Dendritic cell treated with granulocyte-macrophage colony-stimulating factor and Interleukin-4, amounts not matched to agents 40 ng/mL and 50 ng/mL, for 4 days (primary cell): ENCODE results near the gene HGF.

Experiments
- H3K27ac Mint-ChIP-seq: one replicate; pipeline ENCODE4 v1.8.0; 2022; ENCODE audit warnings: mild to moderate bottlenecking, mixed read lengths
- H3K27me3 Mint-ChIP-seq: one replicate; pipeline ENCODE4 v1.8.0; 2022; ENCODE audit warnings: mild to moderate bottlenecking, mixed read lengths
- H3K36me3 Mint-ChIP-seq: one replicate; pipeline ENCODE4 v1.8.0; 2022; ENCODE audit warnings: low read depth, mixed read lengths
- H3K4me1 Mint-ChIP-seq: one replicate; pipeline ENCODE4 v1.8.0; 2022; ENCODE audit warnings: low read depth, mixed read lengths
- H3K4me3 Mint-ChIP-seq: one replicate; pipeline ENCODE4 v1.8.0; 2022; ENCODE audit warnings: mild to moderate bottlenecking, moderate library complexity, mixed read lengths
- H3K9me3 Mint-ChIP-seq: one replicate; pipeline ENCODE4 v1.8.0; 2022; ENCODE audit warnings: mixed read lengths
- intact Hi-C: fragments of 100-400 bp; cut with micrococcal nuclease; formaldehyde crosslinking; loops from one replicate; pipeline ENCODE4 v1.15.0; 2022

HGF gene

DNA sequence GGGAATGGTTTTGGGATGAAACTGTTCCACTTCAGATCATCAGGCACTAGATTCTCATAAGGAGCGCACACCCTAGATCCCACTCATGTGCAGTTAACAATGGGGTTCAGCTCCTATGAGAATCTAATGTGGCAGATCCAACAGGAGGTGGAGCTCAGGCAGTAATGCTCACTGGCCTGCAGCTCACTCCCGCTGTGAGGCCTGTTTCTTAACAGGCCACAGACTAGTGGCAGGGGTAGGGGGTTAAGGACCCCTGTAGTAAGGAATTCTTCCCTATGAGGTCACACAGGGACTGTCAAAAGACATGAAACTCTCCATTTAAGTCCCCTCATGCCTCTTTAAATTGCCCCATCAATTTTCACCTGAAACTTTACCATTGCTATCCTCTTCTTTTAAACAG is 8.0 kb downstream of the HGF start:
- Mint-ChIP-seq H3K27me3 (no peaks in the 10 kb centered on the region), H3K4me1 (peaks cover 26% of the 10 kb centered on the region), H3K27ac (no peak overlapping the region), H3K36me3 (no peaks in the 10 kb centered on the region), H3K9me3 (no peaks in the 10 kb centered on the region), H3K4me3 (no peak overlapping the region)
- intact Hi-C loops, result no loop called here

DNA sequence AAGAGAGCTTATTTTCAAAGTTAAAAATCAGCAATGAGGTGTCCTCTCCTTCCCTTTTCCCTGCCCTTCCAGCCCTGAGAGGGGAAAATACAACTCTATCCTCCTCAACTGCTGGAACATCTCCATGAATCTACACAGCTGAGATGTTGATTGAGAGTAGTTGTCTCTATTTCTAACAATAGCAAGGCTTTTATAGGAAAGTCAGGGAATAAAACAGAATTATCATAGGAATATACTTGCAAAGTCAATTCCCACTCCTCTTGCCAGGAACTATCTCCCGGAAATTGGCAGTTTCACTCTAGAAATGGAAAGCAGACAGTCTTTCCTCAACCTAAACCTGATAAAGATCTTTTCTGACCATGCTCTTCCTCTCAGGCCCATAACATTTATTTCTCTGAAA is 8.8 kb downstream of the HGF start:
- intact Hi-C loops, result no loop called here
- Mint-ChIP-seq H3K27me3 (no peaks in the 10 kb centered on the region), H3K4me1 (peaks cover 18% of the 10 kb centered on the region), H3K36me3 (no peaks in the 10 kb centered on the region), H3K9me3 (no peaks in the 10 kb centered on the region), H3K27ac (no peak overlapping the region), H3K4me3 (no peak overlapping the region)

DNA sequence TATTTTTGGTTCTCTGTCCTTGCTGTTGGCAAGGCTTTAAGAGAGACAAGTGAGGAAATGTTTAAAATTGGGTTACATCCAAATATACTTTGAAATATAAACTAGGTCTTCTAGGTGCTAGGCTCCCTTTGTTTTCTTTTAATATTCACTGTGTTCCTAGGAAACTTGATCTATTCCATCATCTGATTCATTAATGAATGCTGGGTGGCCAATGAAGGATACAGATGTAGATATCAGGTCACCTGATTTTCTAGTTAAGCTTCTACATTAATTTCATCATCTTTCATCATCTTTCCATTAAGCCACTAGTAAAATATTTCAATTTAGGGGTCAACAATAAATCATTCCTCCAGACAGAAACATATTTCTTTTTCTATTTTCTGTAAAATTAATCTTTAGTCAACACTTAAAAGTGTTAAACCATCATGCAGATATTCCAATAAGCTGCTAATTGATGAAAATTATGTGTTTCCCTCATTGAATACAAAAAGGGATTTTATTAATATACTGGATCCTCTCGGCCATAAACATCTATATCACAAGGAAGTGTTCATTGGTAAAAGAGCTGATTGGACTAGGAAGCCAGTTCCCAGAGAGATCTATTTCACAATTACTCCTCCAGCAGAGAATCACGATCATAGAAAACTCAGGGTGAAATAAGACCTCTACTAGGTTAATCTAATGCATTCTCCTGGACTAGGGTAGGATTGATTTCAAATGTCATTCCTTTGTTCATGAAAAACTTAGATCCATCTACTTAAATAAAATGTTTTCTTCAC is 14.7 kb downstream of the HGF start:
- Mint-ChIP-seq H3K36me3 (no peaks in the 10 kb centered on the region), H3K9me3 (no peaks in the 10 kb centered on the region), H3K27ac (no peak overlapping the region), H3K4me3 (no peak overlapping the region), H3K4me1 (peaks cover 7% of the 10 kb centered on the region), H3K27me3 (no peaks in the 10 kb centered on the region)
- intact Hi-C loops, result loop anchor here (5.0 kb wide), 1 partner anchor 197 kb away; no protein-coding TSS in a partner anchor

DNA sequence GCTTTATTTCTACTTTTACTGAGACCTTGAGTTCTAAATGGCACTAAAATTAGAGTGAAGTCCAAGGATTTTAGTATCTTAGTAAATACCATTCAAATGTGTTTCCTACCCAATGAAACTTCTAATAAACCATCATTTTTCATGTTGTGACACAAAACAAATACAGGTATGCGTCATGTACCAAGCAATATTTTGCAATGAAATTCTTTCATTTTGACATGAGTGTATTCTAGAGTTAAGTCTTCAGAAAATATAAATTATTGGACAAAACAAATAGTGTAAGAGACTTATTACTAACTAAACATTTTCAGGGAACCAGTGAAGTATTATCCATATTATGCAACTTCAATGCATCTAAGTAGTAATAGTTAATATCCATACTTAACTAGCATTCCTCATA is 16.5 kb downstream of the HGF start:
- intact Hi-C loops, result loop anchor here (5.0 kb wide), 1 partner anchor 199 kb away; no protein-coding TSS in a partner anchor
- no peaks in the 10 kb centered on the region for H3K36me3 Mint-ChIP-seq
- no peak overlapping the region for H3K27ac Mint-ChIP-seq
- no peak overlapping the region for H3K4me3 Mint-ChIP-seq
- peaks cover 7% of the 10 kb centered on the region for H3K4me1 Mint-ChIP-seq
- no peaks in the 10 kb centered on the region for H3K27me3 Mint-ChIP-seq
- no peaks in the 10 kb centered on the region for H3K9me3 Mint-ChIP-seq

DNA sequence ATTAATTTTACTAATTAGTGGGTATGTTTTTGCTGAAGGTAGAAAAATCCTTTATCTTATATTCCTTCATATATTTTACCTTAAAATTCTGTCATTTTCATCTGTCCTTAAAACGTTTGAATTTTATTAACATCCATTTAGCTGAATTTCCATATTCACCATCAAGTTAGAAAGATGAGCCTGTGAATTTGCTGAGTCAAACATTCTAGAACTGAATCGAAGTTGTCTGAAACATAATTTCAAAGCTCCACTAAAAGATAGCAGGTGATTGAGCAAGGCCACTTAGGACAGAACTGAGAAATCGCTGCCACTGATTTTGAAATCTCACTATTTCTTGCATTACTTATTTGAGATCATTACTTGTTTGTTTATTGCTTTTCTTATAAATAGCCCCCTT is 17.5 kb downstream of the HGF start:
- H3K4me1 Mint-ChIP-seq, result peaks cover 7% of the 10 kb centered on the region
- intact Hi-C loops, result loop anchor here (5.0 kb wide), 1 partner anchor 200 kb away; no protein-coding TSS in a partner anchor
- no peak overlapping the region for H3K27ac Mint-ChIP-seq
- no peaks in the 10 kb centered on the region for H3K27me3 Mint-ChIP-seq
- no peak overlapping the region for H3K4me3 Mint-ChIP-seq
- H3K36me3 Mint-ChIP-seq, result no peaks in the 10 kb centered on the region
- no peaks in the 10 kb centered on the region for H3K9me3 Mint-ChIP-seq

DNA sequence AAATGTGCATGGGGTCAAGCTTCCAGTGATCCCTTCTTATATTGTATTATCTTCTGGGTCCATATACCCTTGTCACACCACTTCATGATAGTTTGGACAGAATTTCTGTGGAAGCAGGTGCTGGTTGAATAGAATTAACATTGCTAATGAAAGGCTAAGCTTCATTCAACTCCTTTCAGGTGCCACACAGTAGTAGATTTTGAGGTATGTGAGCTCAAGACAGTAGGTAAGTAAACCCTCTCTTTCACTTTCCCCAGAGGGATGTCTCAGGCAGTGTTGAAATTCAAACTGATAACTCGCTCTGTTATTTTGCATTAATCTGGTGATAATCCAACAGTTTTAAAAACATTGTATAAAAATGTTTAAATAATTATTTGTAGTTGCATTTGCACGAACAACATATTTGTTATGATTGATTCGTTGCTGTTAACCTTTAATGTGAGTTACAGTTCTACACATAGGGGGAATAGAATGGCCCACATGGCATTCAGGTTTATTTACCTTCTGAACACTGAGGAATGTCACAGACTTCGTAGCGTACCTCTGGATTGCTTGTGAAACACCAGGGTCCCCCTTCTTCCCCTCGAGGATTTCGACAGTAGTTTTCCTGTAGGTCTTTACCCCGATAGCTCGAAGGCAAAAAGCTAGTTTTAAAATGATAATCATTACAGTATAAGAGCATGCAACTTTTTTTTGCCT is 18.1 kb downstream of the HGF start:
- H3K36me3 Mint-ChIP-seq, result no peaks in the 10 kb centered on the region
- H3K4me3 Mint-ChIP-seq, result no peak overlapping the region
- H3K27me3 Mint-ChIP-seq, result no peaks in the 10 kb centered on the region
- no peaks in the 10 kb centered on the region for H3K9me3 Mint-ChIP-seq
- peaks cover 7% of the 10 kb centered on the region for H3K4me1 Mint-ChIP-seq
- intact Hi-C loops, result loop anchor here (5.0 kb wide), 1 partner anchor 201 kb away; no protein-coding TSS in a partner anchor
- no peak overlapping the region for H3K27ac Mint-ChIP-seq

DNA sequence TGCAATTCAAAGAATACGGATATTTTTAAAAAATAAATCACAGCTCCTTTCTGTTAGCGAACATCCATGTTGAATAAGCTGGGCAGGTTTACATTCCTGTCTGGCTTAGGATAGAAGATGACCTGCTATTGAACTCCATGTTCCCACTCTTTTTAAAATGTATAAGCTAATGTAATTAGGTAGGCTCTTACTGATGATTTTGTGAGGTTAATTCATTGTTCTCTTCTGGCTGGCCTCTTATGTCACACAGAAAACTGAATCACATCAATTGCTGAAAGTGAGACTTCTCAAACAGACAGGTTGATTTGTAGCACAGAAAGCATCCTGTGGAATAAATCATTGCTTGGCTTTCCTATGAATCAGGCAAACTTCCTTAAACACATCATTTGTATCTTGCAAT is 24.2 kb downstream of the HGF start:
- H3K9me3 Mint-ChIP-seq, result no peaks in the 10 kb centered on the region
- no peaks in the 10 kb centered on the region for H3K27me3 Mint-ChIP-seq
- no peak overlapping the region for H3K27ac Mint-ChIP-seq
- peaks cover 17% of the 10 kb centered on the region for H3K36me3 Mint-ChIP-seq
- no peaks in the 10 kb centered on the region for H3K4me1 Mint-ChIP-seq
- no peak overlapping the region for H3K4me3 Mint-ChIP-seq
- intact Hi-C loops, result no loop called here

DNA sequence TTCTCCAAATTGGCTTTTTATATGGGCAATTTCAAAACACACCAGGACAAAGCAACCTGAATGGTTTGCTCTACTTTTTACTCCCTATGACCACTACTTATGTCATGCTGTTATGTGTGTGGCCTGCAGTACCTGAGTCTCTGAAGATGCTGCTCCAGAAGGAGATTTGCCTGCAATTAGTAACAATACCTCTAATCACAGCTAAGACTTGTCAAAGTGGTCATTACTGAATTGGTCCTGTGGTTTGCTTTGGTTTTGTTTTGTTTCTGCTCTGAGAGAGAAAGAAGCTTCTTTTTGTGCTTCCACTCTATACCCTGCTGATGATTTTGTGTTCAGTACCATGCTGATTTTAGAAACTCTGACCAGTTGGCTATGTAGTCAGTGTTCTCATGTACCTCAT is 25.5 kb downstream of the HGF start:
- H3K4me3 Mint-ChIP-seq, result no peak overlapping the region
- no peaks in the 10 kb centered on the region for H3K27me3 Mint-ChIP-seq
- no peak overlapping the region for H3K27ac Mint-ChIP-seq
- H3K36me3 Mint-ChIP-seq, result peaks cover 17% of the 10 kb centered on the region
- intact Hi-C loops, result no loop called here
- no peaks in the 10 kb centered on the region for H3K4me1 Mint-ChIP-seq
- H3K9me3 Mint-ChIP-seq, result no peaks in the 10 kb centered on the region

DNA sequence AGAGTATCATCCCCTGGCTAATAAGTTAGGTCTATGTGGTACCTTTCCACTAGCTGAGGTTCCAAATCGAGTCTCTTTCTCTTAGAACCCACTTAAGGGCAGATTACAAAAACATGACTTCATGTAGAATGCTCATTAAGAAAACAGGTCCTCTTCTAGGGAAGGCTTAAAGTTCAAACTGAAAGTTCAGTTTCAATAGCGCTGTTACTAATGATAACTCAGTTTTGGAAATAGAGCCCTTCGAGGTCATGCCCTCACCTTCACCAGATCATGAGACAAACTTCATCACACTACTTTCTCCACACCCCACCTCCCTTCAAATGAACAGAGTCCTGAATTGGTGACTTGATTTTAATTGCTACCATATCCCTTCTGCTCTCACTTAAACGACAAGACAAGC is 26.2 kb downstream of the HGF start:
- H3K27ac Mint-ChIP-seq, result no peak overlapping the region
- no peaks in the 10 kb centered on the region for H3K27me3 Mint-ChIP-seq
- no peaks in the 10 kb centered on the region for H3K9me3 Mint-ChIP-seq
- H3K36me3 Mint-ChIP-seq, result peaks cover 17% of the 10 kb centered on the region
- intact Hi-C loops, result no loop called here
- no peaks in the 10 kb centered on the region for H3K4me1 Mint-ChIP-seq
- no peak overlapping the region for H3K4me3 Mint-ChIP-seq

DNA sequence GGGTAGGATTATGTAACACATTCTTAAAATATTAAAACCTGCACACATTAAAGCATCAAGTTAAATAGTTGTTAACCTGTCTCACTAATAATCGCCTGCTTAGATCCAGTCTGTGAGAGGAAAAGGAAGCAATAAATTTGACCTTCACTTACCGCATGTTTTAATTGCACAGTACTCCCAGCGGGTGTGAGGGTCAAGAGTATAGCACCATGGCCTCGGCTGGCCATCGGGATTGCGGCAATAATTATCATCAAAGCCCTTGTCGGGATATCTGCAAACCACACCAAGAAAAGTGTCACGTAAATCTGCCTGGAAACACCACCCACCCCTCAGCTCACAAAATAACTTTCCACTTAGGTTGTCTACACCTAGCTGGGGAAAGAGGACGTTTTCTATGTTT is 26.6 kb downstream of the HGF start:
- intact Hi-C loops, result no loop called here
- no peaks in the 10 kb centered on the region for H3K9me3 Mint-ChIP-seq
- H3K36me3 Mint-ChIP-seq, result peaks cover 17% of the 10 kb centered on the region
- H3K4me1 Mint-ChIP-seq, result no peaks in the 10 kb centered on the region
- no peaks in the 10 kb centered on the region for H3K27me3 Mint-ChIP-seq
- no peak overlapping the region for H3K27ac Mint-ChIP-seq
- no peak overlapping the region for H3K4me3 Mint-ChIP-seq

DNA sequence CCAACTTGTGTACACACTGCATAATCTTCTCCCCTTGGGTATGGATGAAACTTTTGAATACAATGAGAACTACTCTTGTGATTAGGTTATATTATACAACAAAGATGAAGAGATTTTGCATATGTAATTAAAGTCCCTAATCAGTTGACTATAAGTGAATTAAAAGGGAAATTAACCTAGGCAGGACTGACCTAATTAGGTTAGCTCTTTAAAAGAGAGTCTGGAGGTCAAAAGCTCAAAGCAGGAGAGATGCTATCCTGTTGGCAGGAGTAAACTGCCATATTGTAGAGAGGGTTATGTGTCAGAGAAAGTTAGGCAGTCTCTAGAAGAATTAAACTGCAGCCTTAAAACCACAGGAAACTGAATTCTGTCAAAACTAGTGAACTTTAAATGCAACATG is 29.4 kb downstream of the HGF start:
- Mint-ChIP-seq H3K36me3 (peaks cover 17% of the 10 kb centered on the region), H3K4me1 (no peaks in the 10 kb centered on the region), H3K27me3 (no peaks in the 10 kb centered on the region), H3K4me3 (no peak overlapping the region), H3K9me3 (no peaks in the 10 kb centered on the region), H3K27ac (no peak overlapping the region)
- intact Hi-C loops, result no loop called here

DNA sequence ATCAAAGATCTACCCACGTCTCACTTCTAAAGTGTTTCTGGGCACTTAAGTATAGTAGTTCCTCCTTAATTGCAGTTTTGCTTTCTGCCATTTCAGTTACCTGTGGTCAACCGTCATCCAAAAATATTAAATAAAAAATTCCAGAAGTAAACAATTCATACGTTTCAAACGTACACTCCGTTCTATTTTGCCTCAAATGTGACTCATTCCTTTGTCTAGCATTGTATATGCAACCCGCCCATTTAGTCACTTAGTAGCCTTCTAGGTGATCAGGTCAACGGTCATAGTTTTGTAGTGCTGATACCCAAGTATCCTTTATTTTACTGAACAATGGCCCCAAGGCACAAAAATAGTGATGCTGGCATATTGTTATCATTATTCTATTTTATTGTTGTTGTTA is 33.8 kb downstream of the HGF start:
- H3K4me1 Mint-ChIP-seq, result no peaks in the 10 kb centered on the region
- peaks cover under 1% of the 10 kb centered on the region for H3K36me3 Mint-ChIP-seq
- no peak overlapping the region for H3K4me3 Mint-ChIP-seq
- intact Hi-C loops, result no loop called here
- H3K27me3 Mint-ChIP-seq, result no peaks in the 10 kb centered on the region
- no peak overlapping the region for H3K27ac Mint-ChIP-seq
- H3K9me3 Mint-ChIP-seq, result no peaks in the 10 kb centered on the region

DNA sequence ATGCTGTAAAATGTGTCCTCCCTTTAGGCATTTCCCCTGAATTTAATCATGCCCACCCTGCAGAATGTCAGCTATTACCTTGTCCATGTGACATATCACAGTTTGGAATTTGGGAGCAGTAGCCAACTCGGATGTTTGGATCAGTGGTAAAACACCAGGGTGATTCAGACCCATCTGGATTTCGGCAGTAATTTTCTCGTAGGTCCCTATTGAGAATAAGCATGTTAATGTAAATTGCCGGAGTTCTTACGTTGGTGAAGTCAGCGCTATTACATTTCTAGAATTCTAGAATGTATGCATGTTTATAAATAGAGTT is 44.1 kb downstream of the HGF start:
- intact Hi-C loops, result no loop called here
- Mint-ChIP-seq H3K36me3 (peaks cover 9% of the 10 kb centered on the region), H3K9me3 (no peaks in the 10 kb centered on the region), H3K27me3 (no peaks in the 10 kb centered on the region), H3K4me1 (no peaks in the 10 kb centered on the region), H3K27ac (no peak overlapping the region), H3K4me3 (no peak overlapping the region)

DNA sequence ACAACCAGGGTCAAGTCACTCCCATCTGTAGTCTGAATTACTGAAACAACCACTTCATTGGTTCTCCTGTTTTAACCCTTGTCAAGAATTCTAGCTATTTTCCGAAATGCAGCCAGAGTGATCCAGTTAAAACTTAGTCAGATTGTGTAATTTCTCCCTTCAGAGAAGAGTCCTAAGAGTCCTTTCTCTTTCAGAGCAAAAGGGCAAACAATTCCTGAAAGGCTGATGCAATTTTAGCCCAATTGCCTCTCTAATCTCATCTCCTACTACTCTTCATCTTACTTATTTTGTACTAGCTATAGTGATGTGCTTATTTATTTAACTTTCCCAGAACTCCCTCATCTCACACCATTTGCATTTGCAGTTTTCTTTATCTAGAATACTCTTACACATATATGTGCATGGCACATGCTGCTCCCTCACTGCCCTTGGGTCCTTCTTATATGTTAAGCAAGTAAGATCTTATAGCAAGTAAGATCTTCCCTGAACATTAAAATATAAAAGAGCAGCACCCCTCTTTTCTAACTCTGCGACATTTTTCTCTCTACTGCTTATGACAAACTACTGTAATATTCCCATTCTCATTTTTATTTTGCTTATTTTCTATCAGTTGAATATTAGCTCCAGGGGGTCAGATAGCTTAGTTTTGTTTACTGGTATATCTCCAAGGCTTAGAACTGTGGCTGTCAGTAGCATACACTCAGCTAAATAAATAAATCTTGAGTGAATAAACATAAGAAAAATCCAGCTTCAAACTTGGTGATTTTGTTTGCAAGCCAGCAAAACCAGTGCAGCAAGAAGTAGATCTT is 44.6 kb downstream of the HGF start:
- intact Hi-C loops, result no loop called here
- no peaks in the 10 kb centered on the region for H3K9me3 Mint-ChIP-seq
- H3K4me1 Mint-ChIP-seq, result no peaks in the 10 kb centered on the region
- no peak overlapping the region for H3K4me3 Mint-ChIP-seq
- no peak overlapping the region for H3K27ac Mint-ChIP-seq
- peaks cover 9% of the 10 kb centered on the region for H3K36me3 Mint-ChIP-seq
- no peaks in the 10 kb centered on the region for H3K27me3 Mint-ChIP-seq
